Hematopoietic multipotent progenitor cell treated with erythropoietin and hydrocortisone succinate and interleukin-3 and kit ligand, for 15 days (in vitro differentiated cells): ENCODE results near the gene PRKCE.

Source experiments
- DNase-seq: peaks from one replicate; pipeline ENCODE4 v3.0.0-alpha.2; 2015; ENCODE audit warnings: low spot score

The PRKCE gene

DNA sequence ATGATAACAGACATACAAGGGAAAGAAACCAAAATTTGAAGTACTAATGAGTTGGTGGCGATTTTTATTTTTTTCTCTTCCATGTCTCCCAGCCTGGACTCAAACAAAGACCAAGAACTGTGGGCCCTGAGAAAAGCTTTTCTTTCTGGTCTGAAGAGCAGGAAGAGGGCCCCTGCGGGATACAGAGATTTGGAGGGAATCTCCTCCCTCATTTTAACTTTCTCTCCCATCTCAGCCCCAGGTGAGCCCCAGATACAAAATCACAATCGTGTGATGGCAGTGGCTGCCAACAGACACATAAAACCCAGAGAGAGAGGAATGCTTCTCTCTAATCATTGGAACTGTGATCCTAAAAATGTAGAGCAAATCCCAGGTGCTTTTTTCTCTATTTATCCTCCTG lies 19.5 kb upstream of the PRKCE start:
- DNase-seq: no peak

DNA sequence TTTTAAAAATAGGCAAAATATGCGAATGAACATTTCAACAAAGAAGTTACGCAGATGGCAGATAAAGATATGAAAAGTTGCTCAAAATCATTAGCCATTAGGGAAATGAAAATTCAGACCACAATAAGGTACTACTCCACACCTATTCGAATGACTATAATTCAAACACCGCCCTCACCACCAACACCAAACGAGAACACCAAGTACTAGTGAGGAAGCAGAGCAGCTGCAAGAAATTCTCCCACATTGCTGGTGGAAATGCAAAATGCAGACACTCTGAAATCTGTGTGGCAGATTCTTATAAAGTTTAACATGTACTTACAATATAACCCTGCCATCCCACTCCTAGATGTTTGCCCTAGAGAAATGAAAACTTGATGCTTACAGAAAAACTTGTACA lies 17.3 kb upstream of the PRKCE start:
- DNase-seq: no peak

DNA sequence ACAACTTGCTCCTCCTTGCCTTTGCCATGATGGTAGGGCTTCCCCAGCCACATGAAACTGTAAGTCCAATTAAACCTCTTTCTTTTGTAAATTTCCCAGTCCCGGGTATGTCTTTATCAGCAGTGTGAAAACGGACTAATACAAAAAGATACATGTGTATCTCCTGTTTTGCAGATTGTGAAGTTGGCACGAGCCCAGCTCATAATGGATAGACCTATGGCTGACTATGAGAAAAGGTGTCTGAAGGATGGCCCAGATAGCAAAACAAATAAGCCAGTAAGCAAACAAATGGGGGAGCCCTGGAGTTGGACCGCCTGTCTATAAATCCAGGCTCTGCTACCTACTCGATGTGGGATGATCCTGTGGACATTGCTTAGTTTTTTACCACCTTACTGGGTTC lies 15.5 kb upstream of the PRKCE start:
- DNase-seq: no peak

DNA sequence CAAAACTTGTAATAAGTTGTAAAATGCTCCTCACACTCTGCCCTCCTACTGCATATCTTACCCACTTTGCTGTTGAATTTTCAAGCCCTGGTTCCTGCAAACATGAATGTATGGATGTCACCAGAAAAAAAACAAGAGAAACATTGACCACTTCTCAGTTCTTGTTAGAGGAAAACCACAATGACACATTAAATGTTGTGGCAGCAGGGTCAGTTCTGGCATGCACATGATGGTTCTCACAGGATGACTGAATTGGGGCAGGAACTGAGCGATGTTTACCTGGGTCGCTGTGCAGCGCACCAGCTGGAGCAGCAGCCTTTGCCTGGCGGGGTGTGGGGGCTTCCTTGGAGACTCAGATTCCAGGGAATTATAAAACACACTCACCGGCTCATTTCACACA lies 14.0 kb upstream of the PRKCE start:
- DNase-seq: no peak

DNA sequence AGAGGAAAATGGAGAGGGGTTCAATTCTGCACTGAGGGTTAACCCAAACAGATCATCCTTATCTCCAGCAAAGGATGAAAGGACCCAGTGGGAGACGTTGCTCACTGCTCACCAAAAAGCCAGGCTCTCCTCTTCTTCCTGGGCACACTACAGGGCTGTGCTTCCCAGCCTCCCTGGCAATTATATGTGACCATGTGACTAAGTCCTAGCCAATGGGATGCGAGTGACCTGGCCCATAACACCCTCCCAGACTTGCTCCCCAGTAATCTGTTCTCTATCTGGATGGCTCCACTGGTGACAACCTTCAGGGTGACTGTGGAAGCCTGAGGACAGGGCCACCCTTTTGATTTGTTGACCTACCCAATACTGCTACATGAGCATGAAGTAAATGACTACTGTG lies 10.9 kb upstream of the PRKCE start:
- no peak for DNase-seq

DNA sequence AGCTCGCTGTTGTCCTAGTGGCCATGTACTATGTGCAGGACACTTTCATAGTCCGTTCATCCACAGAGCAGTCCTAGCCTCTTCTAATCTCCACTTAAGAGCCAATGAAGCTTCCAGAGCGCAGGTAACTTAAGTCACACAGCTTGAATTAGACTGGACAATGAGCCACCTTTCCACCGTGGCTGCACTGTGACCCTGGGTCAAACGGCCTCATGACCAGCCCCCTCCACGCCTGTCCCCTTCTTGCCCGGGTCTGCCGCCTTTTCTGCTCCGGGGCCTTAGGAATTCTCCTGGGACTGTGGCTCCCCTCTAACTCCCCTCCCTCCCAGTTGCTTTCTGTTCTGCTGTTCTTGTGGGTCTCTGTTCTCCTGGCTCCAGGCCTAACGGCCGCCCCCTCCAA lies 8.4 kb upstream of the PRKCE start:
- DNase-seq: no peak

DNA sequence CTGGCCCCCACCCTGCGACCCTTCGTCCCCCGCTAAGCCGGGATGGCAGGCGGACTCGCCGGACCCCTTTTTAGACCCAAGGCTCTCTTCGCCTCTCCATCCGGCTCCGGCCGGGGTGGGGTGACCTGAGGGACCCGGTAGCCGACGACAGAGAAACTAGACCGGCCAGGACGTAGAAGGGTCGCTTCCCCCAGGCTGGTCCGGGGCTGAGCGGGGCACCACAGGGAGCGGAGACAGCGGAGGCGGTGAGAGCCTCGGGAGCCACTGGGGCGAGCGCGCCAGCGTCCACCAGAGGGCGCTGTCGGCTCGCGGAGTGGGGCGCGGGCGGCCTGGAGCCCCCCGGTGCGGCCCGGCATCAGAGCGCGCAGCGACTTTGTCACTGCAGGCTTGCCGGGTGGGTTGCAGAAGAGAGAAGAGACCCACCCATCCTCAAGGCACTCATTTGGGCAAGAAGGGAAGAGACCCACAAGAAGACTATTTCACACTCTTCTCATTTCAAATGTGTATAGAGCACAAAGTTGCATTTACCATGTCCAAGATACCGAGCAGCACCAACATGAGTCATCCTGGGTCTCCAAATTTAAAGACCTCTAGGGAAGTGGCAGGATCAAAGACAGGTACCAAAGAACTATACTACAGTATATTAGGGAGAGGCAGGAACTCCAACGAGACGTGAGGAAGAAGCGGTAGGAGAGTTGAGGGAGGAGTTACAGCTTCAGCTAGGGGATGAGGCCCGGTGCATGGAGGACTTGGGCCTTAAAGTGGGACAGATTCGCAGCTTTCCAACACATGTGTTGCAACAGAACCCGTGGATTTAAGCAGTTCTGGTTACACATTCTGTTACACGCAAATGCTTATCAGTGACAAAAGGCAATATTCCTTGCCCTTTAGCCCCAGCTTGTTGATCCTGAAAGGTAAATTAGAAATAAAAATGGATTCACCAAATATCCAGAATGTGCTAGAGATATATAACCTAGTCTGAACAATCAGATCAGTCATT lies 7.6 kb upstream of the PRKCE start:
- peak; percentile 71 for DNase-seq

DNA sequence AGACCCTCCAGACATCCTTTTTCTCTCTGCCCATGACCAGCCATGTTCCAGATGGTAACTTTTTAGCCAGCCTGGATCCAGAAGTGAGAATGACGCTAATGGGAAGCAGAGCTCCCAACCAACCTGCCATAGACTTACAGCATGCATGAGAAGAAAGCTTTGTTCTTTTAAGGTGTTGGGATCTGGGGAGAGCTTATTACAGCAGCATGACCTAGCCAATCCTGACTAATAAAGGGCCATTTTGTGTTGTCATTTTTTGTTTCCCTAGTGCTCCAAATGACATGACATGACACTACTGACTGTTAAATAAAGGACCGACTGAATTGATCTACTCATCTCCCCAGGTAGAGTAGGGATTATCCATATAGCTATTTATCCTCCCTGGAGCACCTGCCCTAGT lies 5.2 kb upstream of the PRKCE start:
- DNase-seq: no peak

DNA sequence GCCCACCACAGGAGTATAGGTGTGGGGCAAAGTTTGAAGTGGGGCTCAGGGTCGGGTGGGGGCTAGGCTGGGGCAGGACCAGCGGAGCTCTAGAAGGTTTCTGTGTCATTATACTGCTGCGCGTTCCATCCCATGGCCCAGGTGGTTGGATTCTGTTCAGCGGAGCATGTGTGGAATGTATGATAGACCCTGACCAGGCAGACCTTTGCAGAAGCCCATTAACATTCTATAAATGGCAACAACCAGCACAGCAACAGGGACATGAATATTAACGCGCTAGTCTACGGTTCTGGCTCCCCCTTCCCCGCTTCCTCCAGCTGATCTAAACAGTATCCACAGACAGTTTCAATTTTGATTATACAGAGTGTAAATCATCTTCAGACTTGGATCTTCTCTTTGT lies 4.1 kb upstream of the PRKCE start:
- DNase-seq: no peak

DNA sequence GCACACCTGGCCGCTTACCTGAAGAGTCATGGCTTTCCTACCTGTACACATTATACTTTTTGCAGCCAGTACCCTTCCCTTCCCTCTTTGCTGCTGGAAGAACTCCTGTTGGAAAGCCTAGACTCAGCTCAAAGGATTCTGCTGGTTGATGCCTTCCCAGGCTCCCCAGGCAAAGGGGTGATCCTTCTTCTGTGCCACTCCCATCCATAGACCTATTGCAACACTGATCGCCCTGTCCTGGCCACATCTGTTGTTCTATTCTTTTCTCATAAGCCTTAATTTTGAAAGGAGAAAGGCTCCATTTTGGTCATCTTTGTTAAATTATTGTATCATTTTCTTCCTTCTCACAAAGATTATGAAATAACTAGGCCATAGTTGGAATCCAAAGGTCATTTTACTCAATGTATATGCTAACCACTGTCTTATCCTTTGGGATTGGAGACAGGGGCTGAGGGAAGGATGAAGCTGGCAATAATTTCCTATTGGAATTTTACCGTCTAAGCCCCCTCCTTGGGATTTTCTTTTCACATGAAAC lies 3.4 kb upstream of the PRKCE start:
- DNase-seq: no peak

DNA sequence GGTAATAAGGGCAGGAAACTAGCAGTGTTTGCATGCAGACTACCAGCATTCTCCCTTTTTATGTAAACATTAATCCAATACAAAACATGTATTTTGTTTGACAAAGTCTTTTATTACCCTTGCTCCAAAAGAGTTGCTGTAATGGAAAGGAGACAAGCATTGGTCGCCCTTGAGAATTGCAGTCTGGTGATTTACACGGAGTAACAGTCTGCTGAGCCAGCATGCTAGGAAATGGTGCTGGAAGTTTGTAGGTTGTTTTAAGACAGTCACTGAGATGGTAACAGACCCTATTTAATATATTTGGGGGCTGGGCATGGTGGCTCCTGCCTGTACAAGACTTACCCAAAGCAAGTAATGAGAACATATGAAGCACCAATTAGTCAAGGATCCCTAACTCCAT lies 2.8 kb upstream of the PRKCE start:
- no peak for DNase-seq

DNA sequence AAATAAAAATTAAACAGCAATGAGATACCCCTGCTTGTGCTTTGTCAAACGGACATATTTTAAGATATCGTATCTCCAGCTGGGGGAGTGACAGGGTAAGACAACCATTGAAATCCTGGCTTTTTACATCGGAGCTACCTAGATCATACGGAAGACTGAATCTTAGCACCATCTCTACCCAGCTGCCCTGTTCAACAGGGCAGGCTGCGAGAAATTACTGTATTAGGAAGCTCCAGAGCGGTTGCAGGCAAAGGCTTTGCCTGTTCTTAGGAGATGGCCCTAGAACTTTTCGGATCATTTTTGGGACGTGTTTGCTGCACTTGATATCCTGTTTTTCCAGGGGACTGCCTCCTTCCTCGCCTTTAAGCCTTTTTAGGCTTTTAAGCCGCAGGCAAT lies 2.0 kb upstream of the PRKCE start:
- DNase-seq: no peak

DNA sequence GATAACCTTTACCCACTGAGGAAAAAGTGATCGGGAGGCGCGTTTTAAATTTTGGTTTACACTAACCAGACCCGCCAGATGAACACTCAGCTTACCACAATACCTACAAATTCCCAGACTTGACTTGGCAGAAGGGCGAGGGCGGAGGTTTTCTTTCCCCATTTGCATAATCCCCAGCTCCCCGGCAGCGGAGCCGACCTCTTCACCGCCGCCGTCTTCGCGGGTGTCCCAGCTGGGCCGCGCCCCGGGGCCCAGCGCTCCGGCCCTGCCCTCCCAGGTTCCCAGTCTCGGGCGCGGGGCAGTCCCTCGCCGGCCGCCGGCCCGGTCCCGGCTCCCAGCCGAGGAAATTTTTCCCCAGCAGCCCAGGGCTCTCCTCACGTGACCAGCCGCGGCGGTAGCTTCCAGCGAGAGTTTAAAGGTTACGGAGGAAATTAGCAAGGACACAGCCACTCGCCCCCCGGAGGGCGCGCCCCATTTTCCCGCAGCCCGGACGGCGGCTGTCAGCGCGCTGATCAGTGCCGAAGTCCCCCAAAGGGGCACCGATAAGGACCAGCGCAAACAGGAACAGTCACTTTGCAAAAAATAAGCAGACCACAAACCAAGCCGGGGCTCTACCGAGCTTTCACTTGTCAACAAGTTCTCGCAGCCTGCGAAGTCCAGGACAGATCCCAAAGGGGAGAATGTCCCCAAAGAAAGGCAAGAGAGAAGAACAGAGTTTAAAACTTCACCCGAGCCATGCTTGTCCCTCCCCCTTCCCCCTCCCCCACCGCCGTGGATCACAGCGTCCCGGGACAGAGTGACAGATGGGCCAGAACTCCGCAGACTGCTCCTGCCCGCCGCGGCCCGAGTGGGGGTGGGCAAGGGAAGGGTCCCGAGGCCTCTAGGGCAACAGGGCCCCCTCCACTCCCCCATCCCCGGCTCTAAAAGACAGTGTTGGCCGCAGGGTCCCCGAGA lies 1.3 kb upstream of the PRKCE start:
- DNase-seq: peak; percentile 14

DNA sequence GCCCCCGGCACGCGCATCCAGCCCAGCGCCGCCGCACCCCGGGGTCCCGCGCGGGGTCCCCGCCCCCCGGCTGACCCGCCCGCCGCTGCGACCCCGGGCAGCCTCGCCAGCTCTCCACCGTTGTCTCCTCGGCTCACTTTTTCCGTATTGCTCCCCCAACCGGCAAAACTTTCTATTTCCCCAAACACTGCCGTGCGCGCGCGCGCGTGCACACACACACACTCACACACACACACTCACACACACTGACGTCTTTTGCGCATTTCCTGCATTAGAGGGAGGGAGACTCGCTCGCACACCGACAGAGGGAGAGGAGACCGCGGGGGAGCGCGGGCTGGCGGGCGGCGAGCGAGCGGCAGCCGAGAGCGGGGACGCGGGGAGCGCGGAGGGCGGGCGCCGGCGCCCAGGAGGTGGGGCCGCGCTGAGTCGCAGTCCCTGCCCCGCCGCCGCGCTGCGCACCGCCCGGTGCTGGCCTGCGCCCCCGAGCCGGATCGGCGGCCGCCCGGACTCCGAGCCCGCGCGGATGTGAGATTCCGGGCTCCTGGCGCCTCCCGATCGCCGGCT lies 542 bp upstream of the PRKCE start:
- peak; percentile 63 for DNase-seq

DNA sequence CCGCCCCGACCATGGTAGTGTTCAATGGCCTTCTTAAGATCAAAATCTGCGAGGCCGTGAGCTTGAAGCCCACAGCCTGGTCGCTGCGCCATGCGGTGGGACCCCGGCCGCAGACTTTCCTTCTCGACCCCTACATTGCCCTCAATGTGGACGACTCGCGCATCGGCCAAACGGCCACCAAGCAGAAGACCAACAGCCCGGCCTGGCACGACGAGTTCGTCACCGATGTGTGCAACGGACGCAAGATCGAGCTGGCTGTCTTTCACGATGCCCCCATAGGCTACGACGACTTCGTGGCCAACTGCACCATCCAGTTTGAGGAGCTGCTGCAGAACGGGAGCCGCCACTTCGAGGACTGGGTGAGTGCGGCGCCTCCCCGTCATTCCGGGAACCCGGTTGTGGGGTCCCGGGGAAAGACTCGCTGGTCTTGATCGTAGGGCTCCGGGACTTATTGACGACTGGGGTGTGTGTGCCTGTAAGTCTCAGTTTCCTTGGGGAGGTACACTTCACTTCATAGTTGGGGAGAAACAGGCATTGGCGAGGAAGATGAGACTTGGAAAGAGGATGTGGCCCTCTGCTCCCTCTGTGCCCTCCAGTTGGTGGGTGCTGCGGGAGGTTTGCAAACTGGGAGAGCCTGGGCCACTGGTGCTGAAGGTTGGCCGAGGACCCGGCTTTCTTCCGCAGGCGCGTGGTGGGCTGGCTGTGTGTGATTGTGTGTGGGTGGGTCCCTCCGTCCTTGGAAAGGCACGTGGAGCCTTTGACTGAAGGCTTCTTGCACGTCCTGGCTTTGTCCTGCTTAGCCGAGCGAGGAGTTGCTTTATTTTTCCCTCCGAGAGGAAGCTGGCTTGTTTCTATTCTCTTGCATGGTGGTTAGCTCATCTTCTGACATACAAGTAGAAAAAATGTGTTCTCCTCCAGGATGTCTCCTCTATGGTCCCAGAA lies 886 bp downstream of the PRKCE start:
- no peak for DNase-seq

DNA sequence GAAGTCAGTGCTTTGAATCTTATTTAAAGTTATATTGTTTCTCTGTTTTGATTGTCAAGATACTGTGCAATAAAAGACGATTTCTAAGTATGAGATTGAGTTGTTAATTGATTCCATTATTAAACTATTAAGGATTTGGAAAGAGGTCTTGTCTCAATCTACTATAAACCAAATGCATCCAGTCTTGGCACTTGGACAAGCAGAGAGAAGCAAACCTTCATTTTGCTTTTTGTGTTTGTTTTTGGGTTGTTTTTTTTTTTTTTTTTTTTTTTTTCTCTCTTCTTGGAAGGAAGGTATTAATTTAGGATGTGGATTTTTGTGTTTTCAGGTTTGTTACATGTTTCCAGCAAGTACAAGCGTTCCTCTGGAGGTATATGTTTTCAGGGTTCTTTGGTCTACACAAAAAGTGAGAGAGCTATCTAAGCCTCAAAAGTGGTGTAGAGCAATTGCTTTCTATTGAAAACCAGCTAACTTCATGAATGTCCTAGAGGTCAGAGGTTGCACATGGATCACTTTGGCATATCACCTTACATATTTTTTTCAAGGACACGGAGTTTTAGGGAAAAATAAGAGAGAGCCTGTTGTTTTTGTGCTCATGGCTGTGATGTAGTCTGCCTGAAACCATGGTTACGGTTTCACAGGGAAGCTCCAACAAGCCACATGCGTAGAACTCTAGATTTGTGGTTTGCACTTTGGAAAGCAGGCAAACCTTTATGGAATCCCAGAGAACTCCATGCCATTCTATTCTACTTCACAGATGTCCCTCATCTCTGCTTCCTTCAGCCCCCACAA lies 1.8 kb downstream of the PRKCE start:
- no peak for DNase-seq

DNA sequence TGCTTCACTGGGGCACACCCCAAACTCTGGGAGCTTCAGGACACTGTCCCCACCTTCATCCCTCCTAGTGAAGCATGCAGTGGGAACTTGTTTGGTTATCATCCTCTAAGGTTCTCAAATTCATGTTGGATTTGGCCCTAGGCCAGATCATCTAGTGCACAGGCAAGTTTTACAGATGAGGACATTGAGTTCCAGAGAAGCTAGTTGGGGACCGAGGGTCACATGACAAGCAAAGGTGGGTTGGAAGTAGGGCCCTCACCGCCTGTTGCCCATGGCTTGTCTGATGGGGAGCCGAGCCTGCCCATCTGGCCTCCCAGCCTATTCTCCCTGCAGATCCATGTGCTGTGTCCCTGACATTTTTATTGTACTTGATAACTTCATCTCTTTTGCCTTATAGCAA lies 2.8 kb downstream of the PRKCE start:
- no peak for DNase-seq

DNA sequence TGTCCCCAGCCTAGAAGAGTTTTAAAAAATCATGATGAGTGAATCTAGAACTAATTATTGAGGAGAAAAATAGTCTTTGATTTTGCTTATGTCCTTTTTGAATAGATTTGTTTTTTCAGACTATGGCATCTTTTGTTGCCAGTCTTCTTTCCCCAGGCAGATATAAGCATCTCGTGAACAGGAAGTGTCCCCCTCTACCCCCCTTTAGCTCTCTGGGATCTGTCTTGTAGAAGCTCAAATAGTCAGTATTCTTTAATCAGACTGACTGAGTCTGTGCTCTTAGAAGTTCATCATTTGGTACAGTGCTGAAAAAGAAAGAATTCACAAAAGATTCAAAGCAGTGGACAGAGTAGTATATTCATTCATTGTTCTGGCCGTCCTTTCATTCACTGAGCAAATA lies 10.4 kb downstream of the PRKCE start:
- DNase-seq: no peak

DNA sequence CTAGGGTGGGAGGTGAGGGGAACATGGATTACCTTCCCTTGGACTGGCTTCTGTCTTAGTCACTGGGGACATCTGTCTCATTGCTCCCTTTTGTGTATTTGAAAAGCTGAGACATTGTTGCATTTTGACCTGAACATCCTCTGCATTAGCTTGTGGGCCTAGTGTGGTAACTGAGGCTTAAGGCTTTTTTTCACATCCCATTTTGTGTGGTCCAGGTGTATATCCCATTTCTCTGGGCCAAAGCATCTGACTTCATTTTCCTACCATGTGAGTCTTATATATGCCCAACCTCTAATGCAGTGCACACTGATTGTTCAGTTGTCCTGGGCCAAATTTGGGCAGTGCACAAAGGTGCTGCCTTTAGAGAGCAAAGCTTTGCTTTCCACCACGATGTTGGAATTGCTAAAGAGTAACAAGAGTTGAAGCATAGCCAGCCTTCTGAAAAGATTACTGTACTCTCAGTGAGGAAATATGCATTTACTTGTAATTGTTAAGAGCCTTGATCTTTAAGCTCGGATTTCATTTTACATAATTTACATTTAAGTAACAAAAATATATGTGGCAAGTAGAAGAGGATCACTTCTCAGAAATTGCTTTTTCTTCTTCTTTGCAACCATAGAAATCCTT lies 13.3 kb downstream of the PRKCE start:
- DNase-seq: no peak

DNA sequence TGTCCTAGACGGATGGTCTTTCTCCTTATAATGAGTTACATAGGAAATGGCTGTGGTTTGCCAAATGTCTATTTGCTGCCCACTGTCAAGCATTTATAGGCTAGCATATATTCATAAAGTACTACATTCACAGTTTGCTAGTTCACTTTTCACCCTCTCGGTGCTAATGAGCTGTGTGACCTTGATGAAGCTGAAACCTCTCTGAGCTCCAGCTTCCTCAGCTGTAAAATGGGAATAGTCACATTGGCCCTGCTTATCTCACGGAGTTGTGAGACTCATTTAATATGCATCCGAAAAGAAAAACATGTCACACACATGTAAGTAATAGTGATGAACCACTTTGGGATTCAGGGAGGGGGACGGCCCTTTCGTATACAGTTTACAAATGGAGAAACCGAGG lies 17.0 kb downstream of the PRKCE start:
- no peak for DNase-seq
